Colonic mucosa (tissue), 4 donors: Measurements from ENCODE around the gene ADGRB2. TPM values are rescaled to one million over a fixed set of nuclear protein-coding genes. Genes with fewer than 3 reads are reported as not detected.

ENCODE experiments used
- DNase-seq: peaks from one replicate; pipeline ENCODE4 v3.0.0-alpha.2; 2020
- H3K27ac ChIP-seq: fragments of 200-600 bp; one replicate; pipeline ENCODE4 v1.8.0; 2021
- H3K27me3 ChIP-seq: fragments of 200-600 bp; one replicate; pipeline ENCODE4 v1.8.0; 2021
- H3K36me3 ChIP-seq: fragments of 200-600 bp; one replicate; pipeline ENCODE4 v1.8.0; 2021
- H3K4me1 ChIP-seq: fragments of 200-600 bp; one replicate; pipeline ENCODE4 v1.8.0; 2021; ENCODE audit warnings: mild to moderate bottlenecking
- H3K4me3 ChIP-seq: fragments of 200-600 bp; one replicate; pipeline ENCODE4 v1.8.0; 2021
- H3K9ac ChIP-seq, 2 donors: one replicate each; pipeline ENCODE4 v1.7.0; 2013; ENCODE audit warnings: control low read depth in 2 of 2, low read depth in 2 of 2, low read length in 2 of 2
- H3K9me3 ChIP-seq: fragments of 200-600 bp; one replicate; pipeline ENCODE4 v1.8.0; 2021
- intact Hi-C: fragments of 100-400 bp; cut with DNase I; formaldehyde crosslinking; loops from one replicate; pipeline ENCODE4 v1.14.1; 2022
- total RNA-seq, 2 donors: library from RNA; stranded (reverse); fragmentation: NEBNext Ultra II Directional in 1 of 2; extraction: Animal tissue kit (Norgen Biotek cat#: 25700) in 1 of 2; gene quantifications; one replicate each; pipeline ENCODE4 v1.2.1, GENCODE V29; 2021
- TF ChIP-seq, protein P1 (sequence below): fragments of 200-600 bp; IDR thresholded peaks from one replicate; pipeline ENCODE4 v1.8.0; 2022; ENCODE audit warnings: antibody characterized with exemption, mild to moderate bottlenecking
- donor health status: healthy.
- donor health status: DM: no; HTN: no; CAD: no.
- donor health status: DM: no; HTN: no; CAD: no.

The ADGRB2 gene
- total RNA-seq, 2 donors from 2014 or later: 0.59 to 1.6 TPM

DNA sequence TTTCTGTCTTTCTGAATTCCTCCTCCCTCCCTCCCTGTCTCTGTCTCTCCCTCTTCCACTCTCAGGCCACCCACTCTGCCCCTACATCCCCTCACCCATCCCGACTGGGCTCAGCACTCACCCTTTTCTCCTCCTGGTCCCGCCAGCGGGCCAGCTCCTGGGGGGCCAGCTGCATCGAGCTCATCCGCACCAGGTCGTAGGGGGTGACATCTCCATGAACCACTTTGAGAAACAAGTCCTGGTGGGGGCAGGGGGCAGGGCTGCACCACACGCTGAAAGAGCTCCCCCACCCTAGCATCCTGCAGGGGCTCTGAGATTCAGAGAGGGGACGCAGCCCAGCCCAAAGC, 33.9 kb upstream of the ADGRB2 start:
- Histone ChIP-seq H3K4me3 (no peak overlapping the region), H3K9ac (no peak overlapping the region), H3K4me1 (no peaks in the 10 kb centered on the region), H3K36me3 (no peaks in the 10 kb centered on the region), H3K27ac (no peak overlapping the region), H3K9me3 (no peaks in the 10 kb centered on the region), H3K27me3 (no peaks in the 10 kb centered on the region)
- TF ChIP-seq, protein P1, sequence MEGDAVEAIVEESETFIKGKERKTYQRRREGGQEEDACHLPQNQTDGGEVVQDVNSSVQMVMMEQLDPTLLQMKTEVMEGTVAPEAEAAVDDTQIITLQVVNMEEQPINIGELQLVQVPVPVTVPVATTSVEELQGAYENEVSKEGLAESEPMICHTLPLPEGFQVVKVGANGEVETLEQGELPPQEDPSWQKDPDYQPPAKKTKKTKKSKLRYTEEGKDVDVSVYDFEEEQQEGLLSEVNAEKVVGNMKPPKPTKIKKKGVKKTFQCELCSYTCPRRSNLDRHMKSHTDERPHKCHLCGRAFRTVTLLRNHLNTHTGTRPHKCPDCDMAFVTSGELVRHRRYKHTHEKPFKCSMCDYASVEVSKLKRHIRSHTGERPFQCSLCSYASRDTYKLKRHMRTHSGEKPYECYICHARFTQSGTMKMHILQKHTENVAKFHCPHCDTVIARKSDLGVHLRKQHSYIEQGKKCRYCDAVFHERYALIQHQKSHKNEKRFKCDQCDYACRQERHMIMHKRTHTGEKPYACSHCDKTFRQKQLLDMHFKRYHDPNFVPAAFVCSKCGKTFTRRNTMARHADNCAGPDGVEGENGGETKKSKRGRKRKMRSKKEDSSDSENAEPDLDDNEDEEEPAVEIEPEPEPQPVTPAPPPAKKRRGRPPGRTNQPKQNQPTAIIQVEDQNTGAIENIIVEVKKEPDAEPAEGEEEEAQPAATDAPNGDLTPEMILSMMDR: no peak
- DNase-seq: no peak
- intact Hi-C loops: no loop called here

DNA sequence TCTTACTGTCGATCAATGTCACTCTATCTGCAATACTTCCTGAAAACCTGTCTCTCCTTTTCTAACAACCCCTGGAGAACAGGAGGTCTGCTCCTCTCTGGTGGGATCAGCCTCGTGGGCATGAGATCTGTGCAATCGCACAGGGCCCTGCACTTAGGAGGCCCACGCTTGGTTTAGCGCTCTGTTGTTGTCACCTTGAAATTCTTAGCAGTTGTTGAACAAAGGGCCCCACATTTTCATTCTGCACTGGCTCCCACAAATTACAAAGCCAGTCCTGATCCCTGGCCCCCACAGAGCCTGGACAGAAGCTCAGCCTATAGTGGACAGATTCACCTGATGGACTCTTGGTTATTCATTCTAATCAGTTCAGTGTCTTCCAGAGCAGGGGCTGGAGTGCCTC, 33.1 kb upstream of the ADGRB2 start:
- H3K27ac ChIP-seq: no peak overlapping the region
- DNase-seq: no peak
- TF ChIP-seq, protein P1: no peak
- intact Hi-C loops: no loop called here
- H3K27me3 ChIP-seq: no peaks in the 10 kb centered on the region
- H3K9me3 ChIP-seq: no peaks in the 10 kb centered on the region
- H3K4me1 ChIP-seq: no peaks in the 10 kb centered on the region
- no peaks in the 10 kb centered on the region for H3K36me3 ChIP-seq
- H3K9ac ChIP-seq: no peak overlapping the region
- H3K4me3 ChIP-seq: no peak overlapping the region

DNA sequence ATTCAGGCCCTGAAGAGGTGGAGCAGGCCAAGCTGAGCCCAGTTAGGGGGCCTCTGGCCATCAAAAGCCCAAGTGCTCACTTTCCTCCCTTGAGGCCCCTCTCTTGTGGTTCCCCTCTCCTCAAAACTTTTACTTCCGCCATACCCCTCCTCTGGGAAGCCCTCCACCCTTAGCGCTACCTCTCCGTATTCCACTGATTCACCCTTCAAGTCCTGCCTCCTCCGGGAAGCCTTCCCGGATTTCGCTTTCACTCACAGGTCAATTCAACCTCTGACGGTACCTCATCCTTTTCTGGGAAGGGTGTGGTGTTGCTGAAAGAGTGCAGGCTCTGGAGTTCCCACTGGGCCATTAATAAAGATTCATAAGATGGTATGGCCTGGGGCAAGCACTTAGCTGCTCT, 32.6 kb upstream of the ADGRB2 start:
- H3K9ac ChIP-seq: no peak overlapping the region
- no peaks in the 10 kb centered on the region for H3K36me3 ChIP-seq
- no peaks in the 10 kb centered on the region for H3K27me3 ChIP-seq
- H3K27ac ChIP-seq: no peak overlapping the region
- H3K4me1 ChIP-seq: no peaks in the 10 kb centered on the region
- TF ChIP-seq, protein P1: no peak
- no peaks in the 10 kb centered on the region for H3K9me3 ChIP-seq
- DNase-seq: no peak
- H3K4me3 ChIP-seq: no peak overlapping the region
- intact Hi-C loops: no loop called here

DNA sequence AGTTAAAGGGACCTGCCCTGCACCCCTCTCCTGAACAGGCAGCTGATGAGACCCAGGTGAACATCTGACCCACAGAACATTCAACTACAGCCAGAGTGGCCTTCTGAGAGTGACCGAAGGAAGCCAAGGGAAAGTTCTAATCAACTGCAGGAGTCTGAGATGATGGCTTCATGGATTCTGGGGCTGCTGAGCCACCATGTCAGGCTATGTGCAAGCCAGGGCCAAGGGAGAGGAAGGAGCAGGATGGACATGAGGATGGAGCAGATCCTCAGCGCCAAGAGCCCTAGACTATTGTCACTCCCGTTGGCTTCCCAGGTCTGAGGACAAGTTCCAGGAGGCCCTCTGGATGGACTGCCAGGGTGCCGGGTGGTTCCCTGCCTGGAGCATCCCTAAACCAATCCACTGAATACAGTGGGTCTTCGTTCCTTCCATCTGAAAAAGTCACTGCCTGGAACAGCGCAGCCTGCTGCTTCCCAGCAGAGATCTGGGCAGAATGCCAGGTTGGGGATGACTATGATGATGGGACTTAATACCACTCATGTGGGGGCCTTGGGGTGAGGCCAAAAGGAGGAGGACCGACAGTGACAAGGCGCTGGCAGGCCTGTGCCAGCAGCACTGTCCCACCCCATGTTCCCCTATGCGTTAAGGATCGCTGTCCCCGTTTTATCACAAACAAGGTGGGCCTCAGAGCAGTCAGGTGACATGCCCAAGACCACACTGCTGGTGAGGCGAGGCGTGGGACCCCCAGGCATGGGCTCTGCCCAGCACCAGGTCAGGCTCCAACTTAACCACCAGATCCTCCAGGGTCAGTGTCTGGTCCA, 31.9 kb upstream of the ADGRB2 start:
- no peak overlapping the region for H3K27ac ChIP-seq
- no peaks in the 10 kb centered on the region for H3K9me3 ChIP-seq
- no peaks in the 10 kb centered on the region for H3K4me1 ChIP-seq
- H3K4me3 ChIP-seq: no peak overlapping the region
- intact Hi-C loops: no loop called here
- TF ChIP-seq, protein P1: no peak
- no peaks in the 10 kb centered on the region for H3K36me3 ChIP-seq
- no peak for DNase-seq
- no peaks in the 10 kb centered on the region for H3K27me3 ChIP-seq
- H3K9ac ChIP-seq: no peak overlapping the region

DNA sequence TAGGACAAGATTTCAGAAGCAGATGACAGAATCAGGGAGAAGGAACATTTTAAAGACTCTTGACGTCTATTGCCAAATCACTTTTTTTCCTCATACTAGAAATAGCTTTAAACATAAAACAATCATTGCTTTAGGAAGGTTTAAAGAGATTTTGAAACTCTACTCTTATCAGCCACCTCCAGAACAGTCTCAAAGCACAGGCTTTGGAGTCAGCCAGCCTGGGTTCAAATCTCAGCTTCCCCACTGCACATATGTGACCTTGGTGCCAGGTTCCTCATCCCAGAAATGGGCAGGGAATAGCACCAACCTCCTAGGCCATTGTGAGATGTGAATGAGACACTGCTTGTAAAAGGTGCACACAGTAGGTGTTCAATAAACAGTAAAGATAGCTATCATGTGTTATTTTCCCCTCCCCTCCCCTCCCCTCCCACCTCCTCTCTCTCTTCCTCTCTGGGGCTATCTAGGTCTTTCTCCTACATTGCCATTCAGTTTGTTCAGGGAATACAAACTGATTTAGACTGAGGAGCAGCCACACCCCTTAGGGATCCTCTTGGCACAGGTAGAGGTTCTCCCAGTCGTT, 31.0 kb upstream of the ADGRB2 start:
- Histone ChIP-seq H3K9me3 (no peaks in the 10 kb centered on the region), H3K36me3 (no peaks in the 10 kb centered on the region), H3K9ac (no peak overlapping the region), H3K4me3 (no peak overlapping the region), H3K27ac (no peak overlapping the region), H3K4me1 (no peaks in the 10 kb centered on the region), H3K27me3 (no peaks in the 10 kb centered on the region)
- TF ChIP-seq, protein P1: no peak
- DNase-seq: no peak
- intact Hi-C loops: no loop called here
